CD1c-positive myeloid dendritic cell (primary cell): ENCODE measurements around the gene CTRB2.
A peak's percentile ranks its signal among the peaks of the same experiment; 100 is the strongest.
"Not testable (repeated sequence)": the region's sequence is repeated elsewhere in the genome, so short reads cannot be mapped to it uniquely, and the experiment has no call there.

Experiments
- DNase-seq: peaks from one replicate; pipeline ENCODE4 v3.0.0-alpha.2; 2016; ENCODE audit errors: extremely low spot score

CTRB2 gene

GRCh38 chr16:75227361-75228142 lies 20.6 kb upstream of the CTRB2 start:
- DNase-seq: no peak

GRCh38 chr16:75226550-75227360 lies 19.8 kb upstream of the CTRB2 start:
- DNase-seq: no peak

- DNase-seq: no peak
Observed at GRCh38 chr16:75225678-75226515, 18.9 kb upstream of the CTRB2 start.

GRCh38 chr16:75225092-75225491 lies 18.1 kb upstream of the CTRB2 start:
- no peak for DNase-seq

- DNase-seq: no peak
Observed at GRCh38 chr16:75224306-75225082, 17.5 kb upstream of the CTRB2 start.

GRCh38 chr16:75223129-75223528 lies 16.2 kb upstream of the CTRB2 start:
- not testable (repeated sequence) for DNase-seq

- peak; percentile 38 for DNase-seq
Observed at GRCh38 chr16:75222271-75222783, 15.4 kb upstream of the CTRB2 start.

- DNase-seq: no peak
Observed at GRCh38 chr16:75219838-75220237, 12.9 kb upstream of the CTRB2 start.

GRCh38 chr16:75219088-75219487 lies 12.1 kb upstream of the CTRB2 start:
- no peak for DNase-seq

GRCh38 chr16:75218256-75219076 lies 11.5 kb upstream of the CTRB2 start, which contains the start of gene CTRB1:
TSS of gene CTRB1 (plus strand) at chr16:75218988. CDS start at chr16:75219008, 20 bp downstream.
- DNase-seq: no peak

GRCh38 chr16:75217389-75217851 lies 10.5 kb upstream of the CTRB2 start:
- DNase-seq: no peak

GRCh38 chr16:75216576-75216975 lies 9.6 kb upstream of the CTRB2 start:
- no peak for DNase-seq

- no peak for DNase-seq
Observed at GRCh38 chr16:75216127-75216526, 9.2 kb upstream of the CTRB2 start.

- not testable (repeated sequence) for DNase-seq
Observed at GRCh38 chr16:75211286-75211685, 4.3 kb upstream of the CTRB2 start.

- DNase-seq: no peak
Observed at GRCh38 chr16:75209944-75210343, 3.0 kb upstream of the CTRB2 start.

GRCh38 chr16:75209514-75209913 lies 2.6 kb upstream of the CTRB2 start:
- not testable (repeated sequence) for DNase-seq

GRCh38 chr16:75208861-75209505 lies 2.0 kb upstream of the CTRB2 start:
- no peak for DNase-seq

- DNase-seq: no peak
Observed at GRCh38 chr16:75208242-75208825, 1.4 kb upstream of the CTRB2 start.

GRCh38 chr16:75207831-75208230 lies 870 bp upstream of the CTRB2 start:
- DNase-seq: no peak
